K562 (cell line): ENCODE measurements around the gene SRP72. TPM values are rescaled to one million over a fixed set of nuclear protein-coding genes. Genes with fewer than 3 reads are reported as not detected.

Experiments
- ATAC-seq: fragments of 200-7000 bp; cut with Tn5 transposase; 3 replicates; pipeline ENCODE4 v1.9.1; 2020; ENCODE audit warnings: moderate library complexity
- Bru-seq: library from RNA; stranded (reverse); fragments of 400-500 nt; gene quantifications from one replicate; lab custom pipeline; 2021; lab: Mats Ljungman, UMichigan
- BruChase-seq, 2 experiments: library from RNA; stranded (reverse); fragments of 400-500 nt; gene quantifications; one replicate each; lab custom pipeline; 2021; lab: Mats Ljungman, UMichigan
- BruUV-seq: library from RNA; stranded (reverse); fragments of 400-500 nt; replicated peaks from 2 replicates; lab custom pipeline; 2021; lab: Mats Ljungman, UMichigan
- CTCF ChIA-PET: fragments of 300-600 bp; formaldehyde crosslinking; extraction: SDS; loops from one replicate; lab custom pipeline; 2021; ENCODE audit warnings: low intra/inter-chr PET ratio; lab: Yijun Ruan, JAX
- POLR2A ChIA-PET: fragments of 300-600, 350-650 bp; sonication (Branson Sonifier 250); formaldehyde crosslinking; extraction: SDS; loops from one replicate; lab custom pipeline; 2021; ENCODE audit warnings: antibody characterized with exemption, inconsistent platforms; lab: Yijun Ruan, JAX
- DNase-seq, 4 experiments: peaks; one replicate each; pipeline versions ENCODE4 v3.0.0 to v3.0.0-alpha.2; 2011 to 2018; ENCODE audit warnings: low spot score in 3 of 4, mixed read lengths in 3 of 4; ENCODE audit errors: extremely low read depth in 1 of 4
- FAIRE-seq: peaks from 2 replicates; lab custom pipeline; 2011; peaks lifted over from hg19 to GRCh38; lab: Jason Lieb, UNC
- H2AFZ ChIP-seq: 2 replicates; pipeline ENCODE4 v1.6.0; 2011; ENCODE audit warnings: low read depth, low read length, control low read depth, inconsistent platforms
- H3K27ac ChIP-seq: fragments of 200-600 bp; 3 replicates; pipeline ENCODE4 v1.8.0; 2011; ENCODE audit warnings: low read depth, mild to moderate bottlenecking, control low read depth, inconsistent platforms, low read length, moderate library complexity, mixed read lengths; ENCODE audit errors: extremely low read depth
- H3K27me3 ChIP-seq, 2 experiments: fragments of 300-600 bp in 1 of 2; 2 replicates in 1 of 2; 3 replicates in 1 of 2; pipeline versions ENCODE4 v1.6.0 to v1.8.0; 2011; ENCODE audit warnings: inconsistent platforms in 2 of 2, low read length in 2 of 2, mild to moderate bottlenecking in 1 of 2, mixed read lengths in 1 of 2, moderate library complexity in 1 of 2; ENCODE audit not compliant: control insufficient read depth in 2 of 2, insufficient read depth in 2 of 2
- H3K36me3 ChIP-seq: fragments of 300-600 bp; 3 replicates; pipeline ENCODE4 v1.8.0; 2011; ENCODE audit warnings: mild to moderate bottlenecking, low read length, inconsistent platforms; ENCODE audit not compliant: control insufficient read depth, insufficient read depth
- H3K4me1 ChIP-seq, 2 experiments: fragments of 200-600 bp in 1 of 2; replicated peaks in 1 of 2; 2 replicates in 1 of 2; 3 replicates in 1 of 2; pipeline versions ENCODE4 v1.5.1 to v1.8.0; 2011; ENCODE audit warnings: inconsistent platforms in 2 of 2, low read length in 2 of 2, mild to moderate bottlenecking in 1 of 2, mixed read lengths in 1 of 2, moderate library complexity in 1 of 2; ENCODE audit not compliant: control insufficient read depth in 2 of 2, insufficient read depth in 2 of 2
- H3K4me2 ChIP-seq: 2 replicates; pipeline ENCODE4 v1.6.1; 2011; ENCODE audit warnings: low read length, control low read depth, inconsistent platforms, mixed read lengths; ENCODE audit not compliant: insufficient read depth
- H3K4me3 ChIP-seq: fragments of 200-600 bp; sonication (generic), shearing (Covaris generic); 2 replicates; pipeline ENCODE4 v1.5.1; 2016; ENCODE audit warnings: control low read depth, inconsistent platforms
- H3K79me2 ChIP-seq: fragments of 200-600 bp; 3 replicates; pipeline ENCODE4 v1.8.0; 2011; ENCODE audit warnings: low read length, inconsistent platforms; ENCODE audit not compliant: control insufficient read depth, insufficient read depth
- H3K9ac ChIP-seq, 2 experiments: 2 replicates each; pipeline versions ENCODE4 v1.6.0 to v1.6.1; 2011; ENCODE audit warnings: low read depth in 2 of 2, low read length in 2 of 2, control low read depth in 1 of 2, inconsistent platforms in 1 of 2, mild to moderate bottlenecking in 1 of 2, mixed read lengths in 1 of 2; ENCODE audit not compliant: insufficient read depth in 1 of 2
- H3K9me1 ChIP-seq: one replicate; pipeline ENCODE4 v1.6.0; 2011; ENCODE audit warnings: inconsistent platforms, mild to moderate bottlenecking, low read length, moderate library complexity; ENCODE audit not compliant: control insufficient read depth, insufficient read depth
- H3K9me3 ChIP-seq: replicated peaks from 2 replicates; pipeline ENCODE4 v1.5.1; 2011; ENCODE audit warnings: low read depth, low read length, inconsistent platforms; ENCODE audit not compliant: control insufficient read depth, insufficient read depth
- H4K20me1 ChIP-seq: replicated peaks from 2 replicates; pipeline ENCODE4 v1.6.1; 2011; ENCODE audit warnings: low read length, inconsistent platforms, mixed read lengths; ENCODE audit not compliant: control insufficient read depth, insufficient read depth
- EHMT2 ChIP-seq: fragments of 450-650 bp; IDR thresholded peaks from 2 replicates; pipeline ENCODE4 v1.6.1; 2018; ENCODE audit warnings: antibody characterized with exemption
- ELF4 ChIP-seq: fragments of 450-650 bp; formaldehyde crosslinking; IDR thresholded peaks from 2 replicates; pipeline ENCODE4 v1.4.0; 2022; ENCODE audit warnings: missing genetic modification characterization
- HNRNPUL1 ChIP-seq: fragments of 200-400 bp; formaldehyde crosslinking; IDR thresholded peaks from 2 replicates; pipeline ENCODE4 v1.6.1; 2017; ENCODE audit warnings: low read length
- IFI16 ChIP-seq: fragments of 250-450 bp; sonication (Bioruptor Pico); IDR thresholded peaks from 2 replicates; pipeline ENCODE4 v2.1.2; 2022; ENCODE audit warnings: mild to moderate bottlenecking, inconsistent platforms
- RB1 ChIP-seq: fragments of 450-650 bp; IDR thresholded peaks from 2 replicates; pipeline ENCODE4 v1.6.1; 2017; ENCODE audit warnings: low read depth, mild to moderate bottlenecking
- SAFB ChIP-seq: fragments of 200-400 bp; formaldehyde crosslinking; IDR thresholded peaks from 2 replicates; pipeline ENCODE4 v1.6.1; 2017; ENCODE audit warnings: low read depth, low read length, borderline replicate concordance
- ZNF282 ChIP-seq: sonication (generic); formaldehyde crosslinking; IDR thresholded peaks from 2 replicates; pipeline ENCODE4 v1.8.1; 2023; ENCODE audit warnings: missing genetic modification reagents
- ZNF766 ChIP-seq: fragments of 200-800 bp; sonication (Bioruptor generic); conservative IDR thresholded peaks from 2 replicates; pipeline ENCODE4 v1.6.1; 2016; ENCODE audit warnings: missing genetic modification characterization, missing compliant biosample characterization
- WGBS: fragments of 100-300 bp; shearing (Covaris generic); methylation state at CpG from one replicate; pipeline ENCODE4 v1.1.6; 2016; ENCODE audit warnings: low coverage, mixed read lengths; ENCODE audit not compliant: insufficient coverage; ENCODE audit errors: missing lambda C conversion rate; 5-methylcytosine and 5-hydroxymethylcytosine counted together
- in situ Hi-C: fragments of 300-500 bp; cut with MboI; formaldehyde crosslinking; loops from 4 replicates; pipeline ENCODE4 v1.15.0; 2018; ENCODE audit warnings: inconsistent platforms, mixed read lengths
- intact Hi-C: fragments of 100-400 bp; cut with micrococcal nuclease; formaldehyde crosslinking; loops from 2 replicates; pipeline ENCODE4 v1.14.2; 2022
- long read RNA-seq, 3 experiments: library from polyadenylated mRNA in 2 of 3; library from RNA in 1 of 3; unstranded in 2 of 3; stranded (forward) in 1 of 3; transcript quantifications; one replicate each; pipeline ENCODE4 v2.0.0, GENCODE V29; 2019 to 2022
- polyA minus RNA-seq, 3 experiments: library from RNA; depleted of rRNA, polyadenylated mRNA; stranded (reverse); fragments of >200 nt; gene quantifications; 2 replicates each; pipeline ENCODE4 v1.2.3, GENCODE V29; 2011
- polyA plus RNA-seq, 8 experiments: library from polyadenylated mRNA; depleted of rRNA in 4 of 8; stranded (reverse) in 5 of 8; unstranded in 3 of 8; fragments of >200 nt; fragmentation: Nextera tagmentation in 2 of 8; fragmentation: Illumina TruSeq in 1 of 8; extraction: Ambion mirVana in 2 of 8; extraction: Trizol in 1 of 8; gene quantifications; 2 replicates each; pipeline versions ENCODE4 v1.2.1 to v1.2.3, GENCODE V29; 2011 to 2014; ENCODE audit warnings: inconsistent platforms in 1 of 8, missing spikeins in 1 of 8
- total RNA-seq, 7 experiments: library from RNA; depleted of rRNA in 6 of 7; stranded (reverse); fragments of >200 nt in 6 of 7; fragmentation: Illumina TruSeq in 2 of 7; extraction: Trizol in 2 of 7; gene quantifications; 2 replicates each; pipeline versions ENCODE4 v1.2.1 to v1.2.3, GENCODE V29; 2011 to 2021; ENCODE audit warnings: low replicate concordance in 1 of 7
- TF ChIP-seq, protein P1 (sequence below): sonication (generic); formaldehyde crosslinking; IDR thresholded peaks from 2 replicates; pipeline ENCODE4 v1.8.0; 2022; ENCODE audit warnings: mild to moderate bottlenecking, missing genetic modification reagents

The SRP72 gene, protein sequence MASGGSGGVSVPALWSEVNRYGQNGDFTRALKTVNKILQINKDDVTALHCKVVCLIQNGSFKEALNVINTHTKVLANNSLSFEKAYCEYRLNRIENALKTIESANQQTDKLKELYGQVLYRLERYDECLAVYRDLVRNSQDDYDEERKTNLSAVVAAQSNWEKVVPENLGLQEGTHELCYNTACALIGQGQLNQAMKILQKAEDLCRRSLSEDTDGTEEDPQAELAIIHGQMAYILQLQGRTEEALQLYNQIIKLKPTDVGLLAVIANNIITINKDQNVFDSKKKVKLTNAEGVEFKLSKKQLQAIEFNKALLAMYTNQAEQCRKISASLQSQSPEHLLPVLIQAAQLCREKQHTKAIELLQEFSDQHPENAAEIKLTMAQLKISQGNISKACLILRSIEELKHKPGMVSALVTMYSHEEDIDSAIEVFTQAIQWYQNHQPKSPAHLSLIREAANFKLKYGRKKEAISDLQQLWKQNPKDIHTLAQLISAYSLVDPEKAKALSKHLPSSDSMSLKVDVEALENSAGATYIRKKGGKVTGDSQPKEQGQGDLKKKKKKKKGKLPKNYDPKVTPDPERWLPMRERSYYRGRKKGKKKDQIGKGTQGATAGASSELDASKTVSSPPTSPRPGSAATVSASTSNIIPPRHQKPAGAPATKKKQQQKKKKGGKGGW
- 163 and 301 TPM in 2 replicates for total RNA-seq (2011; cell fraction: chromatin; rRNA removed; ENCODE audit: low replicate concordance)
- 80.3 and 81.5 TPM in 2 replicates for total RNA-seq (2011; cell fraction: nucleolus; rRNA removed)
- total RNA-seq (2011; cell fraction: nucleoplasm; rRNA removed), result 140 and 145 TPM in 2 replicates
- 142 and 175 TPM in 2 replicates for total RNA-seq (2014; rRNA removed)
- 178 and 198 TPM in 2 replicates for total RNA-seq (2014; rRNA removed; fragmentation: Illumina TruSeq; extraction: Trizol)
- 143 and 155 TPM in 2 replicates for total RNA-seq (2015; rRNA removed; fragmentation: Illumina TruSeq; extraction: Trizol)
- total RNA-seq (2021), result 202 and 205 TPM in 2 replicates
- polyA plus RNA-seq (2011; rRNA removed), result 145 and 208 TPM in 2 replicates
- 37.0 and 57.4 TPM in 2 replicates for polyA plus RNA-seq (2011; cell fraction: cytosol; rRNA removed)
- polyA plus RNA-seq (2011; cell fraction: nucleus; rRNA removed), result 76.3 and 90.4 TPM in 2 replicates
- polyA plus RNA-seq (2012), result 124 and 146 TPM in 2 replicates
- polyA plus RNA-seq (2014; fragmentation: Illumina TruSeq; extraction: Trizol), result 185 and 311 TPM in 2 replicates
- 100 to 1,000 TPM; 300 to 341 TPM for polyA plus RNA-seq (2014; fragmentation: Nextera tagmentation; extraction: Ambion mirVana)
- 96.2 and 124 TPM in 2 replicates for polyA plus RNA-seq (2014; rRNA removed)
- polyA minus RNA-seq (2011; rRNA and poly(A)+ RNA removed), result 595 and 707 TPM in 2 replicates
- 124 and 152 TPM in 2 replicates for polyA minus RNA-seq (2011; cell fraction: cytosol; rRNA and poly(A)+ RNA removed)
- polyA minus RNA-seq (2011; cell fraction: nucleus; rRNA and poly(A)+ RNA removed), result 88.9 and 167 TPM in 2 replicates
- Bru-seq, nascent RNA, result percentile 92 among the genes with signal in this experiment
- percentile 97 among the genes with signal in this experiment for BruChase-seq, experiment 1, labeled RNA remaining after a 2-hour chase
- percentile 96 among the genes with signal in this experiment for BruChase-seq, experiment 2, labeled RNA remaining after a 6-hour chase
- long read RNA-seq, experiment 1, full-length matches to known transcripts, result 279 of 612 reads
- long read RNA-seq, experiment 1, partial matches to known transcripts, result 305 of 612 reads
- long read RNA-seq, experiment 1, other reads (novel, unspliced or antisense), result 28 of 612 reads
- long read RNA-seq, experiment 2, full-length matches to known transcripts, result 55 of 152 reads
- long read RNA-seq, experiment 2, partial matches to known transcripts, result 72 of 152 reads
- long read RNA-seq, experiment 2, other reads (novel, unspliced or antisense), result 25 of 152 reads
- long read RNA-seq, experiment 3, full-length matches to known transcripts, result 31 of 236 reads
- long read RNA-seq, experiment 3, partial matches to known transcripts, result 188 of 236 reads
- long read RNA-seq, experiment 3, other reads (novel, unspliced or antisense), result 17 of 236 reads

DNA sequence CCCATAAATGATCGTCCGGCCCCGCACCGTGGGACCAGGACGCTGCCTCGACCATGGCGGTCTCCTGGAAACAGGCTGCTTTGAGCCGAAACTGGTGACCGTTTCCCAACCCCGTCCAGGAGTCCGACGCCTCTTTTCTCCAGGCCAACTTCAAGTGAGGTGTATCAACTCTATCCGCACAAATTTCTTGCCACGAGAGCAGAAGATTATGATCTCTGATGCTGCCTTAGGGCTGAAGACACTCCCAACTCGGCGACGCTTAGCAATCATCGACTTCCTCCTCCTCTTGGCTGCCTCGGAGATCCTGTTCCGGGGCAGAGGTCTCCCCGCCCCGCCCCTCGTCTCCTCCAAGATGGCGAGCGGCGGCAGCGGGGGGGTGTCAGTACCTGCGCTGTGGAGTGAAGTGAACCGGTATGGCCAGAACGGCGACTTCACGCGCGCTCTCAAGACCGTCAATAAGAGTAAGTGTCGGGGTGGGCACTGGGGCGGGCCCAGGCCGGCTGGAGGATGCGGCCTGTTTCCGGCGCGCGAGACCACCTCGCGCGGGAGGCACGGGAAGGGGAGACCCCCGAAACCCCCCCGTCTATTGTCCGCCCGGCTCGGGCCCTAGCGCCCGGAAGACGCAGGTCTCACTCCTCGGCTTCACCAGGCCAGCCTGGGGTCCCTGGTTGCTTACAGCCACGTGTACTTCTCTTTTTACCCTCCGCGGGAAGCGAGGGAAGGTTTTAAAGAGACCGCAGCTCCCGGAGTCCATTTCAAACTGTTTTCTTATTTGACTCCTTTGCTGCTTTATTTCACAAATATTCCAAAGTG lies at the start of gene SRP72:
TSS of gene SRP72 (plus strand) at position 334 of the 813 bp plus-strand sequence. CDS start at position 353, 19 bp downstream.
- BruUV-seq, result no TSS peak
- H4K20me1 ChIP-seq, result peaks cover 4% of the 10 kb centered on the region; the same call in 1 of the 2 replicates
- peak; percentile 92 for FAIRE-seq
- TF ChIP-seq, protein P1, sequence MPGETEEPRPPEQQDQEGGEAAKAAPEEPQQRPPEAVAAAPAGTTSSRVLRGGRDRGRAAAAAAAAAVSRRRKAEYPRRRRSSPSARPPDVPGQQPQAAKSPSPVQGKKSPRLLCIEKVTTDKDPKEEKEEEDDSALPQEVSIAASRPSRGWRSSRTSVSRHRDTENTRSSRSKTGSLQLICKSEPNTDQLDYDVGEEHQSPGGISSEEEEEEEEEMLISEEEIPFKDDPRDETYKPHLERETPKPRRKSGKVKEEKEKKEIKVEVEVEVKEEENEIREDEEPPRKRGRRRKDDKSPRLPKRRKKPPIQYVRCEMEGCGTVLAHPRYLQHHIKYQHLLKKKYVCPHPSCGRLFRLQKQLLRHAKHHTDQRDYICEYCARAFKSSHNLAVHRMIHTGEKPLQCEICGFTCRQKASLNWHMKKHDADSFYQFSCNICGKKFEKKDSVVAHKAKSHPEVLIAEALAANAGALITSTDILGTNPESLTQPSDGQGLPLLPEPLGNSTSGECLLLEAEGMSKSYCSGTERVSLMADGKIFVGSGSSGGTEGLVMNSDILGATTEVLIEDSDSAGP (CRISPR knock-in tag), result no peak; the same call in 1 of the 2 replicates
- no peak for TF ChIP-seq ELF4
- TF ChIP-seq RB1, result peak; percentile 37; the same call in 1 of the 2 replicates
- no peak for TF ChIP-seq ZNF766 (CRISPR knock-in tag)
- no peak for TF ChIP-seq HNRNPUL1
- TF ChIP-seq ZNF282 (CRISPR knock-in tag), result no peak
- no peak for TF ChIP-seq EHMT2
- TF ChIP-seq IFI16 (CRISPR knock-in tag), result no peak
- TF ChIP-seq SAFB, result no peak

More for the DNA sequence above, at the start of gene SRP72:
- Histone ChIP-seq H3K9me1 (no peaks in the 10 kb centered on the region), H3K79me2 (peaks cover 78% of the 10 kb centered on the region), H3K9ac (peak within 1 kb of the TSS; percentile 97 to 100), H3K27me3 (no peaks in the 10 kb centered on the region), H3K27ac (peak within 1 kb of the TSS; percentile 99), H3K4me3 (peak within 1 kb of the TSS; percentile 95), H3K4me1 (peaks cover 0 to 15% of the 10 kb centered on the region in 2 experiments; a peak in 3 of 5 replicates), H3K36me3 (peaks cover 55% of the 10 kb centered on the region), H3K9me3 (no peaks in the 10 kb centered on the region), H3K4me2 (peak within 1 kb of the TSS; percentile 97), H2AFZ (peak within 1 kb of the TSS; percentile 91)
- in situ Hi-C loops, result no loop called here
- ChIA-PET POLR2A (interaction anchor here (0.6 to 3.7 kb wide), 11 partner anchors 8 to 80 kb away, joined by 3 to 47 read pairs (median 7); partner anchors contain the start of genes PAICS and PPAT), CTCF (interaction anchor here (1.3 kb wide), 1 partner anchor 77 kb away, joined by 3 read pairs; no protein-coding TSS in a partner anchor)
- under 1% methylated on average over 47 of the region's 62 CpGs for WGBS
- intact Hi-C loops, result loop anchor here (2.0 to 5.0 kb wide), 3 partner anchors 33 to 80 kb away; partner anchors contain the start of genes AASDH and PPAT
- DNase-seq, result peak; percentile 87 to 96 (median 90)
- peak; percentile 89 for ATAC-seq
